A549 treated with GW870086 at 1 μM for 4 hours (cell line): Measurements from ENCODE around the gene TUBA3E. TPM values are rescaled to one million over a fixed set of nuclear protein-coding genes. Genes with fewer than 3 reads are reported as not detected.

Experiments used
- total RNA-seq: library from RNA; stranded (reverse); fragments of 200-300 nt; extraction: Qiagen RNA extraction; gene quantifications from 5 replicates; pipeline ENCODE4 v1.2.3, GENCODE V29; 2022; ENCODE audit warnings: low read depth

TUBA3E gene
- total RNA-seq = 0.29 to 0.83 TPM (median 0.62 TPM) in 5 replicates

GRCh38 chr2:130198343-130198742, at the start of gene TUBA3E:
Gene TUBA3E, minus strand, starts transcription at chr2:130198439. Its CDS starts 79 bp downstream, at chr2:130198360.

GRCh38 chr2:130181880-130182682, 16.2 kb downstream of the TUBA3E start, which contains the start of gene MZT2B:
Gene MZT2B, plus strand, starts transcription at chr2:130182262. Its CDS starts 21 bp downstream, at chr2:130182283.

DNA sequence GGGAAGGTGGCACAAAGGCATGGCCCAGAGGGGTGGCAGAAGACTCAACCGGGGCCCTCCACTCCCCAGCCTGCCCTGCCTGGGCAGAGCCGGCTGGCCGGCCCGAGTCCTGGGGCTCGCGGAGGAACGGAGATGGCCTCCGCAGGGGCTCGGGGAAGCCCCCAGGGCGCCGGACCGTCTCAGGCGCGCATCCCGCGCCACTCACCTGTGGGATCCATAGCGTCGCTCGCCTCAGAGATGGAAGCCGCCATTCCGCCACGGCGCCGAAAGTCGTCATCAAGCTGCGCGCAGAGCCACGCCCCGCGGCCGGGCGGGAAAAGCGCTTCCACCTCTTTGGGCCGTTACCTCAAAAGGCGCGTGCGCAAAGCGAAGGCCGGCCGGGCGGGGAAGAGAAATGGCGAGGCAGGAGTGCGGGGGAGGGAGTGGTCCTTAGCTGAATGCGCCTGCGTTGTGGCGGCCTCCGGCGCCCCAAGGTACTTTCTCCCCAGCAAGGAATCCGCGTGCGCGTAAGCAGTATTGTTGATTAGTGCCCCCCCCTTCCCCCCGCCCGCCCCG, 16.8 kb downstream of the TUBA3E start, which contains the start of gene SMPD4:
TSS of gene SMPD4 (minus strand) at position 278 of the 555 bp plus-strand sequence. CDS start 5,010 bp downstream, outside the sequence.

GRCh38 chr2:130145006-130145414, 53.2 kb downstream of the TUBA3E start, which contains the start of gene CCDC74B:
Gene CCDC74B, minus strand, starts transcription at chr2:130145112. Its CDS starts 116 bp downstream, at chr2:130144996.

Other genes starting within 250 kb of the TUBA3E start
- gene RAB6C, start 218.8 kb downstream of the TUBA3E start, total RNA-seq = not detected in 5 replicates
- not detected in 5 replicates for gene POTEF, start 69.2 kb downstream of the TUBA3E start, total RNA-seq
- gene CCDC74B, start 53.3 kb downstream of the TUBA3E start, total RNA-seq = 5.8 to 7.4 TPM (median 6.1 TPM) in 5 replicates
- gene SMPD4, start 16.8 kb downstream of the TUBA3E start, total RNA-seq = 60.5 to 76.6 TPM (median 73.6 TPM) in 5 replicates
- 295 to 433 TPM (median 412 TPM) in 5 replicates for gene MZT2B, start 16.2 kb downstream of the TUBA3E start, total RNA-seq
- gene IMP4, start 144.5 kb upstream of the TUBA3E start, total RNA-seq = 136 to 170 TPM (median 152 TPM) in 5 replicates
- 23.9 to 29.5 TPM (median 28.1 TPM) in 5 replicates for gene PTPN18, start 157.6 kb upstream of the TUBA3E start, total RNA-seq